SK-MEL-5 (cell line): ENCODE data around the gene SERGEF. TPM values are rescaled to one million over a fixed set of nuclear protein-coding genes. Genes with fewer than 3 reads are reported as not detected.
A peak's percentile ranks its signal among the peaks of the same experiment; 100 is the strongest.

Experiments used
- DNase-seq: peaks from one replicate; pipeline ENCODE4 v3.0.0-alpha.2; 2016; ENCODE audit warnings: low read depth, low spot score
- in situ Hi-C: cut with HindIII; loops from 2 replicates; pipeline ENCODE4 v1.10.0; 2016; ENCODE audit warnings: low sequenced_read_pairs, high pct_unique_total_duplicates, low pct_unique_long_range_greater_than_20kb
- total RNA-seq: library from RNA; depleted of rRNA; stranded (reverse); fragments of >200 nt; shearing (Covaris generic); gene quantifications from 2 replicates; pipeline ENCODE4 v1.2.3, GENCODE V29; 2014

Gene SERGEF
- total RNA-seq, 1 experiment from 2014 or later, result 35.1 TPM

- no peak for DNase-seq
- in situ Hi-C loops, result no loop called here
These were observed 159.6 kb downstream of the SERGEF start for GRCh38 chr11:17853280-17853679.

- DNase-seq, result no peak
- in situ Hi-C loops, result no loop called here
These were observed 160.6 kb downstream of the SERGEF start for GRCh38 chr11:17852246-17852645.

- in situ Hi-C loops, result no loop called here
- DNase-seq, result no peak
These were observed 161.2 kb downstream of the SERGEF start for GRCh38 chr11:17851697-17852096.

- no peak for DNase-seq
- in situ Hi-C loops, result no loop called here
These were observed 162.5 kb downstream of the SERGEF start for GRCh38 chr11:17850336-17850735.

- DNase-seq, result no peak
These were observed 164.1 kb downstream of the SERGEF start for GRCh38 chr11:17848715-17849114.

GRCh38 chr11:17846852-17847453, 165.9 kb downstream of the SERGEF start:
- in situ Hi-C loops, result no loop called here

More at GRCh38 chr11:17848715-17849114, 164.1 kb downstream of the SERGEF start:
- in situ Hi-C loops, result no loop called here

GRCh38 chr11:17845431-17845881, 167.4 kb downstream of the SERGEF start:
- in situ Hi-C loops, result no loop called here

More at GRCh38 chr11:17846852-17847453, 165.9 kb downstream of the SERGEF start:
- DNase-seq, result peak; percentile 40

GRCh38 chr11:17840101-17840548, 172.7 kb downstream of the SERGEF start:
- in situ Hi-C loops, result no loop called here
- DNase-seq, result peak; percentile 72

More at GRCh38 chr11:17845431-17845881, 167.4 kb downstream of the SERGEF start:
- DNase-seq, result no peak

- peak; percentile 28 for DNase-seq
- in situ Hi-C loops, result no loop called here
These were observed 173.4 kb downstream of the SERGEF start for GRCh38 chr11:17839450-17839849.

GRCh38 chr11:17838102-17838501, 174.7 kb downstream of the SERGEF start:
- DNase-seq, result no peak
- in situ Hi-C loops, result no loop called here

GRCh38 chr11:17831883-17832282, 181.0 kb downstream of the SERGEF start:
- no peak for DNase-seq
- in situ Hi-C loops, result no loop called here

GRCh38 chr11:17831228-17831627, 181.6 kb downstream of the SERGEF start:
- no peak for DNase-seq
- in situ Hi-C loops, result no loop called here

GRCh38 chr11:17828311-17828751, 184.5 kb downstream of the SERGEF start:
- in situ Hi-C loops, result no loop called here
- no peak for DNase-seq

- DNase-seq, result peak; percentile 45
- in situ Hi-C loops, result no loop called here
These were observed 185.8 kb downstream of the SERGEF start for GRCh38 chr11:17827006-17827405.

- no peak for DNase-seq
- in situ Hi-C loops, result no loop called here
These were observed 190.5 kb downstream of the SERGEF start for GRCh38 chr11:17822401-17822781.

GRCh38 chr11:17821648-17822400, 191.0 kb downstream of the SERGEF start:
- in situ Hi-C loops, result no loop called here
- peak; percentile 51 for DNase-seq

GRCh38 chr11:17816232-17816931, 196.5 kb downstream of the SERGEF start:
- DNase-seq, result no peak

GRCh38 chr11:17814546-17814945, 198.3 kb downstream of the SERGEF start:
- in situ Hi-C loops, result no loop called here
- DNase-seq, result no peak

More at GRCh38 chr11:17816232-17816931, 196.5 kb downstream of the SERGEF start:
- in situ Hi-C loops, result no loop called here
